HepG2 (cell line): ENCODE measurements around the gene IGF2. TPM values are rescaled to one million over a fixed set of nuclear protein-coding genes. Genes with fewer than 3 reads are reported as not detected.
A peak's percentile ranks its signal among the peaks of the same experiment; 100 is the strongest.

Experiments
- DNMT1 ChIP-seq: sonication (generic); formaldehyde crosslinking; IDR thresholded peaks from 2 replicates; pipeline ENCODE4 v1.5.1; 2020; ENCODE audit warnings: mild to moderate bottlenecking, missing genetic modification reagents
- IKZF5 ChIP-seq: IDR thresholded peaks from 2 replicates; pipeline ENCODE4 v1.6.1; 2018; ENCODE audit warnings: missing genetic modification reagents, mild to moderate bottlenecking, missing compliant biosample characterization
- KDM1A ChIP-seq: IDR thresholded peaks from 2 replicates; pipeline ENCODE4 v1.6.1; 2016; ENCODE audit warnings: missing compliant biosample characterization
- MIER3 ChIP-seq: IDR thresholded peaks from 2 replicates; pipeline ENCODE4 v1.6.1; 2016; ENCODE audit warnings: missing compliant biosample characterization, borderline replicate concordance
- MYC ChIP-seq: sonication (generic); formaldehyde crosslinking; IDR thresholded peaks from 2 replicates; pipeline ENCODE4 v1.9.0; 2021; ENCODE audit warnings: missing genetic modification reagents, borderline replicate concordance
- NR3C1 ChIP-seq: sonication (generic); formaldehyde crosslinking; IDR thresholded peaks from 2 replicates; pipeline ENCODE4 v1.4.0; 2020; ENCODE audit warnings: missing genetic modification reagents
- PAWR ChIP-seq: sonication (generic); formaldehyde crosslinking; IDR thresholded peaks from 2 replicates; pipeline ENCODE4 v1.4.0; 2020; ENCODE audit warnings: missing genetic modification reagents, mild to moderate bottlenecking, borderline replicate concordance
- PCBP1 ChIP-seq: fragments of 200-400 bp; formaldehyde crosslinking; IDR thresholded peaks from 2 replicates; pipeline ENCODE4 v1.6.1; 2017; ENCODE audit warnings: mild to moderate bottlenecking, low read depth, low read length, borderline replicate concordance
- PPARG ChIP-seq: conservative IDR thresholded peaks from 2 replicates; pipeline ENCODE4 v1.6.1; 2016; ENCODE audit warnings: missing biosample characterization, missing genetic modification reagents
- ZBTB33 ChIP-seq: sonication (generic); formaldehyde crosslinking; IDR thresholded peaks from 2 replicates; pipeline ENCODE4 v1.4.0; 2020; ENCODE audit warnings: missing genetic modification reagents
- ZKSCAN5 ChIP-seq: sonication (generic); formaldehyde crosslinking; IDR thresholded peaks from 2 replicates; pipeline ENCODE4 v1.5.1; 2020; ENCODE audit warnings: mild to moderate bottlenecking, missing genetic modification reagents
- ZNF136 ChIP-seq: sonication (generic); formaldehyde crosslinking; IDR thresholded peaks from 2 replicates; pipeline ENCODE4 v1.8.1; 2022; ENCODE audit warnings: low read depth, mild to moderate bottlenecking, moderate library complexity, missing genetic modification reagents
- ZNF329 ChIP-seq: sonication (generic); formaldehyde crosslinking; IDR thresholded peaks from 2 replicates; pipeline ENCODE4 v1.9.0; 2021; ENCODE audit warnings: low read depth, mild to moderate bottlenecking, missing genetic modification reagents
- ZNF589 ChIP-seq: sonication (generic); formaldehyde crosslinking; conservative IDR thresholded peaks from 2 replicates; pipeline ENCODE4 v1.8.0; 2022; ENCODE audit warnings: mild to moderate bottlenecking, moderate library complexity, missing genetic modification reagents
- ZNF629 ChIP-seq: sonication (generic); formaldehyde crosslinking; conservative IDR thresholded peaks from 2 replicates; pipeline ENCODE4 v1.5.0; 2020; ENCODE audit warnings: missing genetic modification reagents
- ZNF740 ChIP-seq: sonication (generic); formaldehyde crosslinking; IDR thresholded peaks from 2 replicates; pipeline ENCODE4 v1.4.0; 2020; ENCODE audit warnings: missing genetic modification reagents
- ZNF839 ChIP-seq: sonication (generic); formaldehyde crosslinking; IDR thresholded peaks from 2 replicates; pipeline ENCODE4 v1.4.0; 2020; ENCODE audit warnings: missing genetic modification reagents, mild to moderate bottlenecking, borderline replicate concordance
- ZNF878 ChIP-seq: sonication (generic); formaldehyde crosslinking; IDR thresholded peaks from 2 replicates; pipeline ENCODE4 v1.8.1; 2023; ENCODE audit warnings: mild to moderate bottlenecking, missing genetic modification reagents, moderate library complexity
- ZNF891 ChIP-seq: sonication (generic); formaldehyde crosslinking; IDR thresholded peaks from 2 replicates; pipeline ENCODE4 v1.5.0; 2020; ENCODE audit warnings: mild to moderate bottlenecking, missing genetic modification reagents
- polyA plus RNA-seq, 8 experiments: library from polyadenylated mRNA; depleted of rRNA in 3 of 8; stranded (reverse) in 7 of 8; unstranded in 1 of 8; fragments of >200 nt; fragmentation: Illumina TruSeq in 4 of 8; extraction: Trizol in 4 of 8; gene quantifications; 2 replicates each; pipeline versions ENCODE4 v1.2.1 to v1.2.3, GENCODE V29; 2011 to 2016; ENCODE audit warnings: low read depth in 4 of 8, missing spikeins in 1 of 8, mixed read lengths in 1 of 8; ENCODE audit not compliant: insufficient read depth in 1 of 8
- total RNA-seq, 5 experiments: library from RNA; depleted of rRNA; stranded (reverse); fragments of >200 nt; fragmentation: Illumina TruSeq; extraction: Trizol; gene quantifications; 2 replicates each; pipeline ENCODE4 v1.2.3, GENCODE V29; 2016; ENCODE audit warnings: low read depth in 1 of 5
- TF ChIP-seq, protein P1 (sequence below): IDR thresholded peaks from 2 replicates; pipeline ENCODE4 v1.6.1; 2016
- TF ChIP-seq, protein P2 (sequence below): sonication (generic); formaldehyde crosslinking; IDR thresholded peaks from 2 replicates; pipeline ENCODE4 v1.8.0; 2022; ENCODE audit warnings: low read depth, missing genetic modification reagents
- TF ChIP-seq, protein P3 (sequence below): sonication (generic); formaldehyde crosslinking; IDR thresholded peaks from 2 replicates; pipeline ENCODE4 v1.8.1; 2023; ENCODE audit warnings: mild to moderate bottlenecking, inconsistent platforms, moderate library complexity, missing genetic modification reagents, borderline replicate concordance

Gene IGF2
- total and polyA plus RNA-seq, 2 of the 13 experiments (the other 11 are each of a cell fraction or from before 2014, with no cell fraction given) = 79.1 to 254 TPM

GRCh38 chr11:2133241-2134021 lies 5.8 kb downstream of the IGF2 start (continued):
- TF ChIP-seq, protein P1, sequence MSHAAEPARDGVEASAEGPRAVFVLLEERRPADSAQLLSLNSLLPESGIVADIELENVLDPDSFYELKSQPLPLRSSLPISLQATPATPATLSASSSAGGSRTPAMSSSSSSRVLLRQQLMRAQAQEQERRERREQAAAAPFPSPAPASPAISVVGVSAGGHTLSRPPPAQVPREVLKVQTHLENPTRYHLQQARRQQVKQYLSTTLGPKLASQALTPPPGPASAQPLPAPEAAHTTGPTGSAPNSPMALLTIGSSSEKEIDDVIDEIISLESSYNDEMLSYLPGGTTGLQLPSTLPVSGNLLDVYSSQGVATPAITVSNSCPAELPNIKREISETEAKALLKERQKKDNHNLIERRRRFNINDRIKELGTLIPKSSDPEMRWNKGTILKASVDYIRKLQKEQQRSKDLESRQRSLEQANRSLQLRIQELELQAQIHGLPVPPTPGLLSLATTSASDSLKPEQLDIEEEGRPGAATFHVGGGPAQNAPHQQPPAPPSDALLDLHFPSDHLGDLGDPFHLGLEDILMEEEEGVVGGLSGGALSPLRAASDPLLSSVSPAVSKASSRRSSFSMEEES (CRISPR knock-in tag) = no peak
- peak; percentile 69 for TF ChIP-seq ZNF878 (CRISPR knock-in tag)
- TF ChIP-seq, protein P2, sequence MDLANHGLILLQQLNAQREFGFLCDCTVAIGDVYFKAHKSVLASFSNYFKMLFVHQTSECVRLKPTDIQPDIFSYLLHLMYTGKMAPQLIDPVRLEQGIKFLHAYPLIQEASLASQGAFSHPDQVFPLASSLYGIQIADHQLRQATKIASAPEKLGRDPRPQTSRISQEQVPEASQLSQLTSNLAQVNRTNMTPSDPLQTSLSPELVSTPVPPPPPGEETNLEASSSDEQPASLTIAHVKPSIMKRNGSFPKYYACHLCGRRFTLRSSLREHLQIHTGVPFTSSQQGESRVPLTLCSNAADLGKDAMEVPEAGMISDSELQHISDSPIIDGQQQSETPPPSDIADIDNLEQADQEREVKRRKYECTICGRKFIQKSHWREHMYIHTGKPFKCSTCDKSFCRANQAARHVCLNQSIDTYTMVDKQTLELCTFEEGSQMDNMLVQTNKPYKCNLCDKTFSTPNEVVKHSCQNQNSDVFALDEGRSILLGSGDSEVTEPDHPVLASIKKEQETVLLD (CRISPR knock-in tag) = 0 out of 2 replicates have a peak, but pooled peaks have one; percentile 4
- no peak for TF ChIP-seq ZNF329 (CRISPR knock-in tag)
- 0 out of 2 replicates have a peak, but pooled peaks have one; percentile 34 for TF ChIP-seq PCBP1
- TF ChIP-seq ZNF740 = peak; percentile 34; the same call in 1 of the 2 replicates
- peak; percentile 49 for TF ChIP-seq ZBTB33 (CRISPR knock-in tag)
- no peak; the same call in 1 of the 2 replicates for TF ChIP-seq PAWR
- no peak for TF ChIP-seq NR3C1 (CRISPR knock-in tag)
- no peak for TF ChIP-seq PPARG (CRISPR knock-in tag)
- 0 out of 2 replicates have a peak, but pooled peaks have one; percentile 6 for TF ChIP-seq MYC (CRISPR knock-in tag)
- no peak for TF ChIP-seq ZNF136 (CRISPR knock-in tag)
- peak; percentile 85 for TF ChIP-seq DNMT1 (CRISPR knock-in tag)
- TF ChIP-seq KDM1A = no peak
- 0 out of 2 replicates have a peak, but pooled peaks have one; percentile 38 for TF ChIP-seq IKZF5
- TF ChIP-seq ZKSCAN5 = peak; percentile 95
- peak; percentile 72 for TF ChIP-seq ZNF629 (CRISPR knock-in tag)
- TF ChIP-seq, protein P3, sequence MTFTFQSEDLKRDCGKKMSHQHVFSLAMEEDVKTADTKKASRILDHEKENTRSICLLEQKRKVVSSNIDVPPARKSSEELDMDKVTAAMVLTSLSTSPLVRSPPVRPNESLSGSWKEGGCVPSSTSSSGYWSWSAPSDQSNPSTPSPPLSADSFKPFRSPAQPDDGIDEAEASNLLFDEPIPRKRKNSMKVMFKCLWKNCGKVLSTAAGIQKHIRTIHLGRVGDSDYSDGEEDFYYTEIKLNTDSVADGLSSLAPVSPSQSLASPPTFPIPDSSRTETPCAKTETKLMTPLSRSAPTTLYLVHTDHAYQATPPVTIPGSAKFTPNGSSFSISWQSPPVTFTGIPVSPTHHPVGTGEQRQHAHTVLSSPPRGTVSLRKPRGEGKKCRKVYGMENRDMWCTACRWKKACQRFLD (CRISPR knock-in tag) = 0 out of 2 replicates have a peak, but pooled peaks have one; percentile 25
- TF ChIP-seq ZNF589 = no peak
- TF ChIP-seq ZNF891 (CRISPR knock-in tag) = no peak
- no peak for TF ChIP-seq ZNF839 (CRISPR knock-in tag)
- TF ChIP-seq MIER3 (CRISPR knock-in tag) = no peak
